IMR-90 (cell line): ENCODE data around the gene LYZL6. TPM values are rescaled to one million over a fixed set of nuclear protein-coding genes. Genes with fewer than 3 reads are reported as not detected.

Experiments used
- ATAC-seq: fragments of 200-7000 bp; cut with Tn5 transposase; 2 replicates; pipeline ENCODE4 v1.9.1; 2020; ENCODE audit warnings: low read depth, mild to moderate bottlenecking, moderate library complexity
- BruUV-seq: library from RNA; stranded (reverse); fragments of 400-500 nt; replicated peaks from 2 replicates; lab custom pipeline; 2021; lab: Mats Ljungman, UMichigan
- CTCF ChIA-PET: fragments of 300-600 bp; formaldehyde crosslinking; extraction: SDS; loops from one replicate; lab custom pipeline; 2021; ENCODE audit warnings: antibody characterized with exemption; lab: Yijun Ruan, JAX
- POLR2A ChIA-PET: fragments of 300-600 bp; sonication (Branson Sonifier 250); formaldehyde crosslinking; loops from one replicate; lab custom pipeline; 2022; ENCODE audit warnings: antibody characterized with exemption; ENCODE audit not compliant: unreplicated experiment; lab: Charles Lee
- DNase-seq: peaks from one replicate; pipeline ENCODE4 v3.0.0; 2013
- H2AFZ ChIP-seq: replicated peaks from 2 replicates; pipeline ENCODE3; 2013; ENCODE audit warnings: low read length, mild to moderate bottlenecking; ENCODE audit not compliant: poor library complexity
- H2AK5ac ChIP-seq: 2 replicates; pipeline ENCODE4 v1.6.1; 2013; ENCODE audit warnings: low read depth, low read length, inconsistent platforms
- H2AK9ac ChIP-seq: replicated peaks from 2 replicates; pipeline ENCODE3; 2013; ENCODE audit warnings: mild to moderate bottlenecking, low read depth, low read length, moderate library complexity; ENCODE audit not compliant: poor library complexity
- H2BK120ac ChIP-seq: 2 replicates; pipeline ENCODE4 v1.6.1; 2013; ENCODE audit warnings: low read depth, low read length, inconsistent platforms
- H2BK15ac ChIP-seq: 3 replicates; pipeline ENCODE4 v1.6.1; 2013; ENCODE audit warnings: low read depth, low read length, inconsistent platforms
- H2BK20ac ChIP-seq: 2 replicates; pipeline ENCODE4 v1.6.1; 2013; ENCODE audit warnings: low read depth, mild to moderate bottlenecking, inconsistent platforms, low read length, moderate library complexity
- H2BK5ac ChIP-seq: 2 replicates; pipeline ENCODE4 v1.6.1; 2013; ENCODE audit warnings: mild to moderate bottlenecking, low read depth, low read length, inconsistent platforms; ENCODE audit not compliant: poor library complexity, severe bottlenecking
- H3K14ac ChIP-seq: replicated peaks from 2 replicates; pipeline ENCODE4 v1.6.1; 2013; ENCODE audit warnings: low read depth, low read length, inconsistent platforms
- H3K18ac ChIP-seq: 2 replicates; pipeline ENCODE4 v1.6.1; 2013; ENCODE audit warnings: low read depth, low read length, control low read depth
- H3K23ac ChIP-seq: 2 replicates; pipeline ENCODE4 v1.6.1; 2013; ENCODE audit warnings: low read depth, low read length, inconsistent platforms
- H3K27ac ChIP-seq: 2 replicates; pipeline ENCODE4 v1.5.1; 2013; ENCODE audit warnings: mild to moderate bottlenecking, control low read depth, low read length; ENCODE audit not compliant: insufficient read depth
- H3K27me3 ChIP-seq: 2 replicates; pipeline ENCODE4 v1.6.1; 2013; ENCODE audit warnings: low read length; ENCODE audit not compliant: control insufficient read depth, insufficient read depth
- H3K36me3 ChIP-seq: 2 replicates; pipeline ENCODE4 v1.6.1; 2013; ENCODE audit warnings: low read length, mixed read lengths; ENCODE audit not compliant: control insufficient read depth, insufficient read depth
- H3K4ac ChIP-seq: 2 replicates; pipeline ENCODE4 v1.6.1; 2013; ENCODE audit warnings: low read depth, low read length, inconsistent platforms
- H3K4me1 ChIP-seq: 2 replicates; pipeline ENCODE4 v1.6.1; 2013; ENCODE audit warnings: low read length, mixed read lengths; ENCODE audit not compliant: control insufficient read depth, insufficient read depth
- H3K4me2 ChIP-seq: 2 replicates; pipeline ENCODE4 v1.6.1; 2013; ENCODE audit warnings: low read depth, mild to moderate bottlenecking, control low read depth, low read length, moderate library complexity
- H3K4me3 ChIP-seq: 2 replicates; pipeline ENCODE4 v1.5.1; 2013; ENCODE audit warnings: low read depth, mild to moderate bottlenecking, control low read depth, low read length, moderate library complexity; ENCODE audit not compliant: insufficient read depth
- H3K56ac ChIP-seq: 2 replicates; pipeline ENCODE4 v1.6.1; 2013; ENCODE audit warnings: low read length, inconsistent platforms; ENCODE audit not compliant: insufficient read depth; ENCODE audit errors: extremely low read depth
- H3K79me1 ChIP-seq, 2 experiments: 2 replicates each; pipeline ENCODE4 v1.6.1; 2013; ENCODE audit warnings: low read length in 2 of 2, inconsistent platforms in 1 of 2, low read depth in 1 of 2
- H3K9ac ChIP-seq: 2 replicates; pipeline ENCODE4 v1.6.1; 2013; ENCODE audit warnings: low read depth, low read length, control low read depth
- H3K9me1 ChIP-seq: 2 replicates; pipeline ENCODE4 v1.6.1; 2013; ENCODE audit warnings: low read length, inconsistent platforms; ENCODE audit not compliant: insufficient read depth
- H3K9me3 ChIP-seq: 2 replicates; pipeline ENCODE4 v1.6.1; 2013; ENCODE audit warnings: low read length; ENCODE audit not compliant: control insufficient read depth, insufficient read depth
- H4K20me1 ChIP-seq: 2 replicates; pipeline ENCODE4 v1.6.1; 2013; ENCODE audit warnings: low read length, inconsistent platforms; ENCODE audit not compliant: insufficient read depth
- H4K5ac ChIP-seq: 2 replicates; pipeline ENCODE4 v1.6.1; 2013; ENCODE audit warnings: mild to moderate bottlenecking, low read depth, low read length, control low read depth
- H4K8ac ChIP-seq, 2 experiments: 2 replicates each; pipeline ENCODE4 v1.6.1; 2013; ENCODE audit warnings: low read depth in 2 of 2, low read length in 2 of 2, control low read depth in 1 of 2, inconsistent platforms in 1 of 2
- H4K91ac ChIP-seq: 2 replicates; pipeline ENCODE4 v1.6.1; 2013; ENCODE audit warnings: low read depth, low read length, inconsistent platforms; ENCODE audit not compliant: insufficient read depth
- MAZ ChIP-seq: IDR thresholded peaks from 2 replicates; pipeline ENCODE4 v1.6.1; 2012; ENCODE audit warnings: low read depth, mild to moderate bottlenecking, low read length, improper control_type of control experiment, moderate library complexity, borderline replicate concordance
- MXI1 ChIP-seq: IDR thresholded peaks from 2 replicates; pipeline ENCODE4 v1.6.1; 2012; ENCODE audit warnings: low read depth, mild to moderate bottlenecking, low read length, moderate library complexity, borderline replicate concordance
- USF2 ChIP-seq: fragments of 150-350 bp; IDR thresholded peaks from 2 replicates; pipeline ENCODE4 v1.6.1; 2017; ENCODE audit warnings: mild to moderate bottlenecking, antibody characterized with exemption, low read length, low read depth
- WGBS, 2 experiments: methylation state at CpG; one replicate each; pipeline versions ENCODE4 v1.1.5 to v1.1.7; 2013; ENCODE audit warnings: missing lambda C conversion rate in 2 of 2; ENCODE audit not compliant: insufficient read length in 1 of 2; ENCODE audit errors: extremely low coverage in 2 of 2; 5-methylcytosine and 5-hydroxymethylcytosine counted together
- dilution Hi-C: fragments of 300-500 bp; cut with HindIII; formaldehyde crosslinking; loops from one replicate; pipeline ENCODE4 v1.14.3; 2018; ENCODE audit warnings: low sequenced_read_pairs; ENCODE audit not compliant: unreplicated experiment
- in situ Hi-C: fragments of 300-500 bp; cut with MboI; formaldehyde crosslinking; loops from 3 replicates; pipeline ENCODE4 v1.14.3; 2019; ENCODE audit warnings: low sequenced_read_pairs, inconsistent platforms, mixed read lengths
- intact Hi-C: fragments of 100-400 bp; cut with micrococcal nuclease; formaldehyde crosslinking; loops from 2 replicates; pipeline ENCODE4 v1.10.0; 2022
- polyA plus RNA-seq, 3 experiments: library from polyadenylated mRNA; depleted of rRNA; stranded (reverse); fragments of >200 nt; gene quantifications; 2 replicates each; pipeline ENCODE4 v1.2.3, GENCODE V29; 2012; ENCODE audit warnings: low replicate concordance in 1 of 3
- total RNA-seq: library from RNA; depleted of rRNA; stranded (reverse); fragments of >200 nt; gene quantifications from 2 replicates; pipeline ENCODE4 v1.2.3, GENCODE V29; 2012

Gene LYZL6
- total and polyA plus RNA-seq, 2 of the 4 experiments (the other 2 are of a cell fraction): not detected

- Histone ChIP-seq H2AK5ac (no peak within 1 kb of the TSS), H4K5ac (no peak within 1 kb of the TSS), H2AK9ac (peak within 1 kb of the TSS; percentile 72), H2BK5ac (no peak within 1 kb of the TSS), H3K4me2 (peak within 1 kb of the TSS; percentile 92), H2BK20ac (no peak within 1 kb of the TSS), H3K4ac (no peak within 1 kb of the TSS), H3K14ac (no peak within 1 kb of the TSS), H2BK15ac (no peak within 1 kb of the TSS), H4K8ac (0 out of 4 replicates have a peak within 1 kb of the TSS, but pooled peaks have one; percentile 13 to 38), H3K56ac (no peak within 1 kb of the TSS), H2AFZ (peak within 1 kb of the TSS; percentile 93), H4K91ac (no peak within 1 kb of the TSS), H3K27ac (no peak within 1 kb of the TSS), H4K20me1 (no peaks in the 10 kb centered on the region), H3K9me3 (no peaks in the 10 kb centered on the region), H3K23ac (no peak within 1 kb of the TSS), H3K79me1 (no peaks in the 10 kb centered on the region), H3K9me1 (0 out of 2 replicates have a peak, but pooled peaks cover 3% of the 10 kb centered on the region), H3K4me1 (no peaks in the 10 kb centered on the region), H3K36me3 (no peaks in the 10 kb centered on the region), H3K9ac (no peak within 1 kb of the TSS), H3K27me3 (peaks cover 3% of the 10 kb centered on the region), H3K18ac (no peak within 1 kb of the TSS), H3K4me3 (peak within 1 kb of the TSS; percentile 48), H2BK120ac (no peak within 1 kb of the TSS)
- ChIA-PET CTCF (no interaction called here), POLR2A (no interaction called here)
- in situ Hi-C loops (no loop called here), intact Hi-C loops (no loop called here), dilution Hi-C loops (no loop called here)
- TF ChIP-seq USF2 (no peak), MXI1 (no peak), MAZ (peak; percentile 41; the same call in 1 of the 2 replicates)
- 20% methylated on average over 1 of the region's 35 CpGs; no CpG with 5 or more reads in 1 of the 2 experiments for WGBS, 2 experiments
- peak; percentile 34 for DNase-seq
- peak; percentile 93 for ATAC-seq
- no TSS peak for BruUV-seq
These were observed 13.1 kb downstream of the LYZL6 start, which contains the start of gene RDM1 for GRCh38 chr17:35930211-35931065. TSS of gene RDM1 (minus strand) at chr17:35930773. CDS start at chr17:35930727, 46 bp downstream.
